HepG2 (cell line): ENCODE results near the gene SH3PXD2A. TPM values are rescaled to one million over a fixed set of nuclear protein-coding genes. Genes with fewer than 3 reads are reported as not detected.

ENCODE experiments used
- ATAC-seq: fragments of 200-7000 bp; cut with Tn5 transposase; 3 replicates; pipeline ENCODE4 v1.9.1; 2020; ENCODE audit warnings: mild to moderate bottlenecking, moderate library complexity
- BruUV-seq: library from RNA; stranded (reverse); fragments of 400-500 nt; replicated peaks from 2 replicates; lab custom pipeline; 2021; lab: Mats Ljungman, UMichigan
- CTCF ChIA-PET: fragments of 300-600 bp; formaldehyde crosslinking; extraction: SDS; loops from one replicate; lab custom pipeline; 2021; ENCODE audit warnings: low total read pairs, inconsistent platforms, low intra/inter-chr PET ratio; lab: Yijun Ruan, JAX
- POLR2A ChIA-PET: fragments of 350-600 bp; sonication (Branson Sonifier 250); formaldehyde crosslinking; loops from one replicate; lab custom pipeline; 2020; ENCODE audit warnings: antibody characterized with exemption, inconsistent platforms; lab: Yijun Ruan, JAX
- DNase-seq: peaks from one replicate; pipeline ENCODE4 v3.0.0-alpha.2; 2015; ENCODE audit warnings: low spot score
- FAIRE-seq: peaks from 3 replicates; lab custom pipeline; 2011; peaks lifted over from hg19 to GRCh38; lab: Jason Lieb, UNC
- H2AFZ ChIP-seq: one replicate; pipeline ENCODE4 v1.6.1; 2011; ENCODE audit warnings: low read length, inconsistent platforms
- H3K27ac ChIP-seq: fragments of 300-600 bp; 3 replicates; pipeline ENCODE4 v1.8.0; 2011; ENCODE audit warnings: mixed run types, mild to moderate bottlenecking, mixed read lengths, low read length, inconsistent platforms; ENCODE audit not compliant: insufficient read depth; ENCODE audit errors: extremely low read length
- H3K27me3 ChIP-seq, 2 experiments: fragments of 200-600 bp in 1 of 2; 2 replicates in 1 of 2; 3 replicates in 1 of 2; pipeline versions ENCODE4 v1.6.0 to v1.8.0; 2011; ENCODE audit warnings: low read length in 2 of 2, mild to moderate bottlenecking in 2 of 2, moderate library complexity in 2 of 2, inconsistent platforms in 1 of 2; ENCODE audit not compliant: insufficient read depth in 2 of 2, control insufficient read depth in 1 of 2
- H3K36me3 ChIP-seq, 2 experiments: fragments of 200-600 bp in 1 of 2; replicated peaks in 1 of 2; 2 replicates in 1 of 2; 3 replicates in 1 of 2; pipeline versions ENCODE4 v1.5.1 to v1.8.0; 2011; ENCODE audit warnings: low read length in 2 of 2, inconsistent platforms in 1 of 2; ENCODE audit not compliant: insufficient read depth in 2 of 2, control insufficient read depth in 1 of 2
- H3K4me1 ChIP-seq: 2 replicates; pipeline ENCODE4 v1.5.1; 2012; ENCODE audit warnings: low read length, inconsistent platforms; ENCODE audit not compliant: insufficient read depth
- H3K4me2 ChIP-seq: 2 replicates; pipeline ENCODE4 v1.6.0; 2011; ENCODE audit warnings: low read depth, low read length, inconsistent platforms
- H3K4me3 ChIP-seq, 3 experiments: fragments of 200-600 bp in 1 of 3; sonication (generic), shearing (Covaris generic) in 1 of 3; replicated peaks in 1 of 3; 2 replicates each; pipeline ENCODE4 v1.5.1; 2011 to 2016; ENCODE audit warnings: low read length in 3 of 3, inconsistent platforms in 2 of 3, low read depth in 2 of 3, mild to moderate bottlenecking in 2 of 3, control low read depth in 1 of 3, mixed read lengths in 1 of 3; ENCODE audit not compliant: insufficient read depth in 1 of 3
- H3K79me2 ChIP-seq: one replicate; pipeline ENCODE4 v1.6.1; 2011; ENCODE audit warnings: low read length, inconsistent platforms; ENCODE audit not compliant: insufficient read depth
- H3K9ac ChIP-seq: 2 replicates; pipeline ENCODE4 v1.6.0; 2011; ENCODE audit warnings: mild to moderate bottlenecking, low read depth, low read length, inconsistent platforms; ENCODE audit not compliant: insufficient read depth
- H3K9me3 ChIP-seq: 2 replicates; pipeline ENCODE4 v1.5.1; 2012; ENCODE audit warnings: mild to moderate bottlenecking, low read length
- H4K20me1 ChIP-seq: 2 replicates; pipeline ENCODE4 v1.6.0; 2011; ENCODE audit warnings: inconsistent platforms, mild to moderate bottlenecking, low read length, moderate library complexity; ENCODE audit not compliant: insufficient read depth
- NFE2 ChIP-seq: sonication (generic); formaldehyde crosslinking; IDR thresholded peaks from 2 replicates; pipeline ENCODE4 v1.4.0; 2020; ENCODE audit warnings: missing genetic modification reagents
- SOX13 ChIP-seq, 3 experiments: fragments of 450-650 bp in 1 of 3; sonication (generic) in 1 of 3; formaldehyde crosslinking in 1 of 3; IDR thresholded peaks in 2 of 3; conservative IDR thresholded peaks in 1 of 3; 2 replicates each; pipeline versions ENCODE4 v1.5.0 to v1.6.1; 2016 to 2020; ENCODE audit warnings: antibody characterized with exemption in 1 of 3, mild to moderate bottlenecking in 1 of 3, missing compliant biosample characterization in 1 of 3, missing genetic modification reagents in 1 of 3, moderate library complexity in 1 of 3
- ZNF570 ChIP-seq: sonication (generic); formaldehyde crosslinking; IDR thresholded peaks from 2 replicates; pipeline ENCODE4 v1.4.0; 2020; ENCODE audit warnings: mild to moderate bottlenecking, missing genetic modification reagents, borderline replicate concordance
- ZNF619 ChIP-seq: sonication (generic); formaldehyde crosslinking; IDR thresholded peaks from 2 replicates; pipeline ENCODE4 v1.4.0; 2020; ENCODE audit warnings: mild to moderate bottlenecking, missing genetic modification reagents
- WGBS: methylation state at CpG from one replicate; pipeline ENCODE4 v1.1.6; 2017; ENCODE audit warnings: low lambda C conversion rate; 5-methylcytosine and 5-hydroxymethylcytosine counted together
- in situ Hi-C: cut with HindIII; loops from 2 replicates; pipeline ENCODE4 v1.10.0; 2017; ENCODE audit warnings: low pct_unique_long_range_greater_than_20kb; ENCODE audit not compliant: extremely low pct_ligation_motif_present
- intact Hi-C: fragments of 100-400 bp; cut with micrococcal nuclease; formaldehyde crosslinking; loops from one replicate; pipeline ENCODE4 v1.10.0; 2022; ENCODE audit not compliant: unreplicated experiment
- polyA plus RNA-seq, 8 experiments: library from polyadenylated mRNA; depleted of rRNA in 3 of 8; stranded (reverse) in 7 of 8; unstranded in 1 of 8; fragments of >200 nt; fragmentation: Illumina TruSeq in 4 of 8; extraction: Trizol in 4 of 8; gene quantifications; 2 replicates each; pipeline versions ENCODE4 v1.2.1 to v1.2.3, GENCODE V29; 2011 to 2016; ENCODE audit warnings: low read depth in 4 of 8, missing spikeins in 1 of 8, mixed read lengths in 1 of 8; ENCODE audit not compliant: insufficient read depth in 1 of 8
- total RNA-seq, 5 experiments: library from RNA; depleted of rRNA; stranded (reverse); fragments of >200 nt; fragmentation: Illumina TruSeq; extraction: Trizol; gene quantifications; 2 replicates each; pipeline ENCODE4 v1.2.3, GENCODE V29; 2016; ENCODE audit warnings: low read depth in 1 of 5
- TF ChIP-seq, protein P1 (sequence below): sonication (generic); formaldehyde crosslinking; conservative IDR thresholded peaks from 2 replicates; pipeline ENCODE4 v1.8.1; 2023; ENCODE audit warnings: missing genetic modification reagents

Gene SH3PXD2A
- total and polyA plus RNA-seq, 2 of the 13 experiments (the other 11 are each of a cell fraction or from before 2014, with no cell fraction given), result 11.1 to 11.3 TPM

DNA sequence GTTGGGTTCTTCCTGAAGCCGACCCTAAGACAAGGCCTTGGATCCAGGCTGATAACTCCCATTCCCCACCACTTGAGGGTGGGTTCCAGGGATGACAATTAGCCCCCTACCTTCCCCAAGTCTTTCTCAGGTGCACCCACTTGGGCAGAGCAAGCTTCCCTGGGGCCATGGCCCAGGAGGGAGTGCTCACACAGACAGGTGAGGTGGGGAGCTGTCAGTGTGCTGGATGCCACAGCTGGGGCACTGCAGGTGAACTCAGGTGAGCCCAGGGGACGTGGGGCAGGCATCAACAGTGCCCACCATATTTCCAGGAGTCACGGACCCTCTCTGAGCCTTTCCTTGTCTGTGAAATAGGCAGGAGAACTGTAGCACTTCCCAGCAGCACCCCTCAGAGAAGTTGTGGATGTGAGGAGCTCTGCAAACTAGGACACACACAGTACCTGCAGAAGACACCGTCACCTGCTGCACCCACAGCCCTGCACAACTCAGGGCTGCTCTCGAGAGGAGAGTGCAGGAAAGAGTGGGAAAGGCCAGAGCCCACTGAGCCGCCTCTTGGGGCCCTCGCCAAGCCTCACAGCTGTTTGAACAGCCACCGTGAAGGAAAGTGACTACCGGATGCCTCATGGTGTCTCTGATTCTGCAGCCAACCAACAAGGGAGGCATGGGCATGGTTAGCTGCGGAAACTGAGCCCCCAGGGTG, 17.9 kb downstream of the SH3PXD2A start (continued):
- TF ChIP-seq NFE2 (CRISPR knock-in tag) (no peak), ZNF619 (CRISPR knock-in tag) (no peak), ZNF570 (CRISPR knock-in tag) (no peak)

DNA sequence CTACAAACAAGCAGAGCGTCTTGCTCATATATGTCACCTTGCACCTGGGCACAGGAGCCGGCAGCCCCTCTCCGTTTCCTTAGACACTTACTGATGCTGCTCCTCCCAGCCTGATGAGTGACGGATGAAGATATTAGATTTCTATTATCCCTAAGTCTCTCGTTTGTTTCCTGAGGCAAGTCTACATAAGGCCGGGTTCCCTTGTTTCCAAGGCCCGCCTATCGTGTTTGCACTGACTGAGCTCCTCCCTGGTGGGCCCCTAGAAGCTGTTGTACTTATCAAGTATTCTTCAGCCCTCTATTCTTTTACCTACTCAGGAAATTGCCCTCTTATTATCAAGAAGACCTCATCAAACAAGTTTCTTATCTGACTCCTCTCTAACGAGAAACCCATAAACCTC, 18.5 kb downstream of the SH3PXD2A start:
- TF ChIP-seq, protein P1, sequence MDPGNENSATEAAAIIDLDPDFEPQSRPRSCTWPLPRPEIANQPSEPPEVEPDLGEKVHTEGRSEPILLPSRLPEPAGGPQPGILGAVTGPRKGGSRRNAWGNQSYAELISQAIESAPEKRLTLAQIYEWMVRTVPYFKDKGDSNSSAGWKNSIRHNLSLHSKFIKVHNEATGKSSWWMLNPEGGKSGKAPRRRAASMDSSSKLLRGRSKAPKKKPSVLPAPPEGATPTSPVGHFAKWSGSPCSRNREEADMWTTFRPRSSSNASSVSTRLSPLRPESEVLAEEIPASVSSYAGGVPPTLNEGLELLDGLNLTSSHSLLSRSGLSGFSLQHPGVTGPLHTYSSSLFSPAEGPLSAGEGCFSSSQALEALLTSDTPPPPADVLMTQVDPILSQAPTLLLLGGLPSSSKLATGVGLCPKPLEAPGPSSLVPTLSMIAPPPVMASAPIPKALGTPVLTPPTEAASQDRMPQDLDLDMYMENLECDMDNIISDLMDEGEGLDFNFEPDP, result no peak
- TF ChIP-seq SOX13 (IDR thresholded peaks at IDR 0.05) (no peak), SOX13 (CRISPR knock-in tag; conservative IDR thresholded peaks at IDR 0.05 in 1 of 2, IDR thresholded peaks at IDR 0.05 in 1 of 2) (0 out of 4 replicates have a peak, but pooled peaks of 1 of the 2 experiments have one; percentile 8)

More for the DNA sequence above, 18.5 kb downstream of the SH3PXD2A start:
- Histone ChIP-seq H3K4me1 (peaks cover 94% of the 10 kb centered on the region), H3K9me3 (no peaks in the 10 kb centered on the region), H3K4me3 (no peak overlapping the region), H4K20me1 (peaks cover 33% of the 10 kb centered on the region), H3K9ac (no peak overlapping the region), H3K36me3 (peaks cover 0 to 5% of the 10 kb centered on the region in 2 experiments; a peak in 2 of 5 replicates), H3K4me2 (0 out of 2 replicates have a peak overlapping the region, but pooled peaks have one; percentile 14), H3K27ac (peak overlapping the region; percentile 4), H3K79me2 (peaks cover 95% of the 10 kb centered on the region), H3K27me3 (no peaks in the 10 kb centered on the region), H2AFZ (no peak overlapping the region)
- intact Hi-C loops (no loop called here), in situ Hi-C loops (no loop called here)
- FAIRE-seq, result no peak
- POLR2A ChIA-PET, result interaction anchor here (1.0 to 1.9 kb wide), 4 partner anchors 10 to 43 kb away, joined by 3 to 11 read pairs (median 4); no protein-coding TSS in a partner anchor
- CTCF ChIA-PET, result no interaction called here
- no peak for DNase-seq
- WGBS, result 60% methylated on average over 9 of the region's 9 CpGs
- no peak; the same call in 2 of the 3 replicates for ATAC-seq
- BruUV-seq, result no TSS peak
